Measurements from ENCODE around the gene PI4K2A.
"Not testable (repeated sequence)": the region's sequence is repeated elsewhere in the genome, so short reads cannot be mapped to it uniquely, and the experiment has no call there.

The PI4K2A gene

GRCh38 chr10:97676770-97677581 is 36.5 kb downstream of the PI4K2A start:
- DNase-seq = peak; percentile 55

GRCh38 chr10:97679594-97679993 is 39.1 kb downstream of the PI4K2A start:
- DNase-seq = no peak

DNA sequence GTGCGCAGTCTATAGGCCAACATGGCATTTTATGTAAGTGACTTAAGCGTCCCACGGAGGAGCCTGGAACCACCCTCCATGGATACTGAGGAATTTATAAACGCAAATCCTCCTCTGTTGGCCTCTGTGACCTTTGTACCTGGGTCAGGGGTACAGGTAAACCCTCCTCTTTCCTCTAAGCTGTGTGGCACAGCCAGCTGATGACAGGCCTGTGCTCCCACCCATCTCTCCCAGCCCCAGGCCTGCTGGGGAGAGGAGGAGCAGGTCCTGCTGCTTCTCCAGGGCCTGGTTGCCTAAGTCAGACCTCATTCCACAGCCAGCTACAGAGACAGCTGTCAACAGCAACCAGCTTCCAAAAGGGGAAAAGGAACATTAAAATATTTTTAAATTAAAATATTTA is 41.6 kb downstream of the PI4K2A start:
- DNase-seq = no peak

GRCh38 chr10:97683556-97684367 is 43.3 kb downstream of the PI4K2A start:
- no peak for DNase-seq

DNA sequence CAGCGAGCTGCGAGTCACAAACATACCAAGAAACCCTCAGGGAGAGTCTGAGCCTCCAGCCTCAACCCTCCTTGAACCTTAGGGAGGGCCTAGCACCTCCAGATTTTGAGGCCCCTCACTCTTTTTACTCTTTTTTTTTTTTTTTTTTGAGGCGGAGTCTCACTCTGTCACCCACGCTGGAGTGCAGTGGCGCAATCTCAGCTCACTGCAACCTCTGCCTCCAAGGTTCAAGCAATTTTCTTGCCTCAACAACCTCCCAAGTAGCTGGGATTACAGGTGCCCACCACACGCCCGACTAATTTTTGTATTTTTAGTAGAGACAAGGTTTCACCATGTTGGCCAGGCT is 43.9 kb downstream of the PI4K2A start:
- DNase-seq = not testable (repeated sequence)

GRCh38 chr10:97684866-97685394 is 44.5 kb downstream of the PI4K2A start:
- no peak for DNase-seq

GRCh38 chr10:97685395-97685958 is 45.0 kb downstream of the PI4K2A start:
- no peak for DNase-seq

DNA sequence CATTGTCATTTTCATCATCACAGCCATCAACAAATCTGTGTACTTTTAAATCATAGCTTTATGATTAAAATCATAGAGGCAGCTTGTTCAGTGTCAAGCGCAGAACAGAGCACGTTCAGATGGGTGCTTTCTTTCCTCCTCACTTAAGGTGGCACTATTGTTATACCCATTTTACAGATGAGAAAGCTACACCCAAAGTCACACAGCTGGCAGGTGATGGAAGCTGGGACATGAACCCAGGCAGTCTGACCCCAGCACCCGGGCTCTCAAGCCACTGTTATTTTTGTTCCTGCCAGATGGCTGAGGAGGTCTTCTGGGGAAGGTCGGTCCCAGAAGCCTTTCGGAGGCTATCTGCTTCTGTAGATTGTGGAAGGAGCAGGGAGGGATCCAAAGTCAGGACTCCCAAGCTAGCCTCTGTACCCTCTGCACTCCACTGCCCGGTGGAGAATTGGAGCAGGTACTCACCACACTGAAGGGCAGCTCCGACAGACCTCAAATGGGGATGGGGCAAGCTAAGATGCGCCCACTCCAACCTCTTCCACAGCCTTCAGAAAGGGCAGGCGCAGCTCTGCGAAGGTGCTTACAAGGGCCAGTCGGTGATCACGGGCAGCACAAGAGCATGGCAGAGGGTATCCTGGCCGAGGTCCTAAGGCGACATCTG is 46.0 kb downstream of the PI4K2A start:
- no peak for DNase-seq

- peak; percentile 96 for DNase-seq
Measured at GRCh38 chr10:97686962-97687784, 46.7 kb downstream of the PI4K2A start, which contains the start of gene AVPI1. Gene AVPI1 (minus strand): TSS chr10:97687241. CDS start chr10:97679905, 7,336 bp downstream.

DNA sequence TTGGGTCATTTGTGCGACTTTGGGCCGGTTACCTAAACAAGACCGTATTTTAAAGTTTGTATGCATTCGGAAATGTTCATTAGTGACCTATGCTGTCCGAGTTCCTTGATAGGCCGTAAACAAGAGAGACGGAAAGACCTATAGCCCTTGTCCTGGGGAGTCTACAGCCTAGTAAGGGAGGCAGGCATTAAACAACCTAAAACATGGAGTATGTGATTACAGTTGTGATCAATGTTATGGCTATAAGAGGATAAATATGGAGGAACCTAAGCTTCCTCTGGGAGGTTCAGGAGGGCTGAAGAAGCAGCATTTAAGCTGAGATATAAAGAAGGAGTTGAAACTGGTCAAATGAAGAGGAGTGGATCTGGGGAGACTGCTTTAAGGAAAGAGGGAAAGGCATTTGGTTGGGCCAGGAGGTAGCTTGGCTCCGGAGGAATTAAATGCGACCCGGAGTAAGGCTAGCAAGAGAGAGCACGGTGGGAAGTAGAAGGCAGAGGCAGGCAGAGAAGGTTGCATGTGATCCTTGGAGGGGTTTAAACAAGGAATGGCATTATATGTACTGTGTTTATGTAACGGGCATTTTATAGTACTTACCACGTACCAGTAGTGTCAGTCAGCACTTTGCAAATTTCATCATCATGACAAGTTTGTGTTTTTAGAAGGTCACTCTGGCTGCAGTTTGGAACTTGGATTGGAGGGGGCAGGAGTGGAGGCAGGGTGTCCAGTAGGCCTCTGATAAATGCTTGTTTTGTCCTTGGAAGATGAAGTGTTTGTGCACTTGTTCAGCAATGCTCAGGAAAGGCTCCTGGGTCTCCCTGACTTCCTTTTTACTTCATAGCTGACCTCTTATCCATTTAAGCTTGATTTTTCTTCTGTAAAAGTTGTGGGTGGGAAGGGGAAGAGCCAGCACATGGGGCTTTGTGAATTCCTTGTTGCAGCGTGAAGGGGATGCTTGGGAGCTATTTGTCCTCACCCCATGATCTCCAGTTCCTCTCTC is 47.6 kb downstream of the PI4K2A start:
- no peak for DNase-seq

DNA sequence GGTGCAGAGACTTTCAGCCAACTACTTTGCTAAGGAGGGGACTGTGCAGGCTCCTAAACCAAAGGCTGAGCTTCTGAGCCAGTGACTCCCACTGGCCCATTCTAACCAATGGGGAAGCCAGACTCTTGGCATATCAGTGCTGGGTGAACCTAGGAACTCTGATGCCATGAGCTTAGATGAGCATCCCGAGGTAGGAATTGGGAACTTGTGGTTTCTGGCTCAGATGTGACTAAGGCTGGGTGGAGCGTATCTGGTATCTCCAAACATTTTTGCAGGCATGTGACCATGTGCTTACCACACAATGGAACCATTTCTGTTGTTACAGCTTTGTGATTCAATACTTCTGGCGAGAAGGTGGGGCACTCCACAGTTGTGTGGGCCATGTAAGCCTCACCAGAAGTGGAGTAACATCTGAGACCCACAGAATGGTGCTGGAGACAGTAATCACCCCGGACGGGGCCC is 49.1 kb downstream of the PI4K2A start:
- peak; percentile 59 for DNase-seq

- DNase-seq = no peak
Measured at GRCh38 chr10:97690133-97690532, 49.7 kb downstream of the PI4K2A start.

- DNase-seq = not testable (repeated sequence)
Measured at GRCh38 chr10:97698072-97698655, 57.7 kb downstream of the PI4K2A start.

- peak; percentile 37 for DNase-seq
Measured at GRCh38 chr10:97701438-97702069, 61.1 kb downstream of the PI4K2A start.

DNA sequence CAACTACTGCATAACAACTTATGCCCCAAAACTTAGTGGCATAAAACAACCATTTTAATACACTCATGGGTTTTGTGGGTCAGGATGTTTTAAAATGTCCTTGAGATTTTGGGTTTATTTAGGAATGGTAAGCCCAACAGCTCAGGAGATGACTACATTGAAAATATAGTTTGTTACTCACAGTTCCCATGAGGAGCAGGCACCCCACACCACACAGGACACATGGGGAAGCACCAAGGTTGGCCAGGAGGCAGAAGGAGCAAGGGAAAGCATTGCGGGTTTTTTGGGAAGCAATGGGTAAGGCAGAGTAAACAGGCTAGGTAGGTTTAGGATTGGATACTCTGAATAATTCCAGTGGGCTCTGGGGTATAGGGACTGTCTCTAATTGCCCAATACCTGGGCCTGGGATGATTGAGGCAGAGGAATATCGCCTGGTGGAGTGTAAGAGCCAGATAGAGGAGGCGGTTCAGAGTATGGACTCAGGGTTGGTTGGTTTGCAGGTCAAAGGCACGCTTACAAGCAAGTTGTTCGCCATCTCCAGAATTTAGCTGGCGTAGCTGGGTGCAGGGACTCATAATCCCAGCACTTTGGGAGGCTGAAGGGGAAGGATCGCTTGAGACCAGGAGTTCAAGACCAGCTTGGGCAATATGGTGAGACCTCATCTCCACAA is 63.1 kb downstream of the PI4K2A start:
- DNase-seq = no peak

GRCh38 chr10:97704341-97704740 is 63.9 kb downstream of the PI4K2A start:
- no peak for DNase-seq

GRCh38 chr10:97705006-97705670 is 64.7 kb downstream of the PI4K2A start:
- DNase-seq = no peak

DNA sequence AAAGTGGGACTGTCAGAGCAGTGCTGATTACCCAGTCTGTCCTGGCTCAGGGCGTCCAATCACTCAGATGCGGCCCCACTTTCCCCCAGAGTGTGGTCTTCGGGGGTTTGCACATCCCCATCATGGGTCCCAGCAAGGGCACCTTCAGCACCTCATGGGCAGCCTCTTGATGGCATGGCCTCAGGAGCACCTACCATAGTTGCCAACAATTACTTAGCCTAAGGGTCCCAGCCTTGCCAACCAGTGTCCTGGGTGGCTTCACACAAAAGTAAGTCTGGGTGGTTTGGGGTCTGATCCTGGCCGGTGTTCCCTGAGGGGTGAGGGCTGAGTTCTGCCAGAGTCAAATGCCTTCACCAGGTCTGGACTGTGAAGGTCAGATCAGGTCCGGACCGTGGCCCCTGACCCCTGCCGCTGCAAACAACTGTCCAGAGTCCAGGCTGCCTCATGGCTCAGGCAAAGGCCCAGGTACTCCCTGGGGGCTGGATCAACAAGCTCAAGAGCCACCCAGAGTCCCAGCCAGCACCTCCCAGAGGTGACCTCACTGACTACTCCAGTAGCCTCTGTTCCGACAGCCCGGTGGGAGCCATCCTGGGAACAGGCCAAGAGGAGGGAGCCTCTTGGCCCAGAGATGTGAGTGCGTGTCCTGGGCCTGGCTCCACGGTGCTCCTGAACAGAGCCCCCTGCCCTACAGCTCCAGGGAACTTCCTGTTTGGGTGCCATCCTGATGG is 66.8 kb downstream of the PI4K2A start:
- no peak for DNase-seq
